GM11168 (cell line): ENCODE measurements around the gene KLK12.

ENCODE experiments used
- in situ Hi-C: fragments of 300-500 bp; cut with MboI; formaldehyde crosslinking; loops from one replicate; pipeline ENCODE4 v1.12.0; 2022; ENCODE audit warnings: low sequenced_read_pairs; ENCODE audit not compliant: unreplicated experiment

KLK12 gene

DNA sequence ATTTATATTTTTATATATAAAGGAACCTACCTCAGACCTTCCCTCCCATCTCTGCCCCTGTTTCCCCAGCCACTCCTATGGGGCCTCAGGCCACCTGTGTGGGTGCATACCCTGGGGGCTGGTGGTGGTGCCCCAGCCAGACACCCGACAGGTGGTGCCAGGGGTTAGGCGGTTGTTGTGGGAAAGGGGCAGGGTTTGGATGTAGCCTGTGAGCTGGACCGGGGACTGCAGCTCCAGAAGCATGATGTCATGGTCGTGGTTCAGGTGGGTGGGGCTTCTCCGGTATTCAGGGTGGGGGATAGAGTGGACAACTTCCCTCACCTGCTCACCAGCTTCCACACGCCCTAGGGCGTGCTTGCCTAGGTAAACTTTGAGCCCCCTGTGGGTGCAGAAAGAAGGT is 24.9 kb upstream of the KLK12 start:
- in situ Hi-C loops: no loop called here

DNA sequence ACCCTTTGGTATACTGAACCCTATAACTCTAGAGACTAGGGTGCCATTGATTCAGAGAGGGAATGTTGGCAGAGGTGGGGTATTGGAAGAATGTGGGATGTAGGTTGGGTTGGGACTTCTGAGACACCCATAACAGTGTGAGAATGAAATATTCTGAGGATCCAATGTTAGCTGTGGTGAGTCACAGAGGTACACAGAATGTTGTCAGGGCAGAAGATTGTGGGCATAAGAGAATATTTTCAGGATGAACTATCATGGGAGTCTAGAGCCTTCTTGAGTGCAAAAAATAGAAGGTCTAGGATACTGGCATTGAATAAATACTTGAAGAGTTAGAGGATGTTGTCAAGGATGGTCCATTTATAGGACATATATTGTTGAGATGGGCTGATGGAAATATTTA is 21.1 kb upstream of the KLK12 start:
- in situ Hi-C loops: no loop called here

DNA sequence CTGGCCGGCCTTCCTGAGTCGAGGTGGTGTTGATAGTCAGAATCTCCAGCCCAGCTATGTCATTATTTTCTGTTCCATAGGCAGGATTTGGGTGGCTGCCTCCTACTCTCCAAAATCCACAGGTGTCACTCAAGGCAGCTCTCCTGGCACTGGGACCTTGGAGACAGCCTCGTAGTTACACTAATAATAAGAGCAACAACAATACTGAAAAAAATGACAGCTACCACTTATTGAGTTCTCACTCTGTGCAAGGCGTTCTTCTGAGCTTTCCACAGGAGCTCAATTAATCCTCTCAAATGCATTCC is 12.2 kb upstream of the KLK12 start:
- in situ Hi-C loops: no loop called here

DNA sequence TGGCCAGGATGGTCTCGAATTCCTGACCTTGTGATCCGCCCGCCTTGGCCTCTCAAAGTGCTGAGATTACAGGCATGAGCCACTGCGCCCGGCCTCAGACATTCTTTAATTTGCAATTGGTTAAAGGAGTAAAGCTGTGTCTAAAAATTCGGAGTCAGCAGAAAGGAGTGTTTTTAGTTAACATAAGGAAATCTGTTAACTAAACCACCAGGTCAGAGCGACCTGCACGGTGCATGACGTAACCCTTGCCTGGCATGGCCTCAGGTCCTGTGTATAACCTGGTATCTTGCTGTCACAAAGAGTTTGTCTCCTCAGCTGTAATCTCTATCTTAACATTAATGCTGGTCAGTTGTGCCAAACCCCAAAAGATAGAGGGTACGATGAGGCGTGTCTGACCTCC is 9.5 kb upstream of the KLK12 start:
- in situ Hi-C loops: no loop called here

DNA sequence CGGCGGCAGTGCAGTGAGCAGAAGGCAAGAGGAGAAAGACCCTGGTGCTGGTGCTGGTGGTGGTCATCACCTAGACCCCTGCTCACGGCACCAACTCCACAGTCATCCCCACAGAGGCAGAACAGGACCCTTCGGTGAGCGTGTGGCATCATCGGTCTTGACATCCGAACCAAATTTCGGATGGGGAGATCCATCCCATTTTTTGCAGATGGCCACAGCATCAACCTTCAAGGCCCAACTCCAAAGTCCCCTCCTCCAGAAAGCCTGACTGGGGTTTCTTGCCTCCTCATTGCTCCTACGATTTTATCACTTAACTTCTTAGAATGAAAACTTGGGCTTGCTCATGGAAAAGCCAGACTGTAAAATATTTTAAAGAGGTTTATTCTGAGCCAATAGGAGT is 8.7 kb upstream of the KLK12 start:
- in situ Hi-C loops: no loop called here

DNA sequence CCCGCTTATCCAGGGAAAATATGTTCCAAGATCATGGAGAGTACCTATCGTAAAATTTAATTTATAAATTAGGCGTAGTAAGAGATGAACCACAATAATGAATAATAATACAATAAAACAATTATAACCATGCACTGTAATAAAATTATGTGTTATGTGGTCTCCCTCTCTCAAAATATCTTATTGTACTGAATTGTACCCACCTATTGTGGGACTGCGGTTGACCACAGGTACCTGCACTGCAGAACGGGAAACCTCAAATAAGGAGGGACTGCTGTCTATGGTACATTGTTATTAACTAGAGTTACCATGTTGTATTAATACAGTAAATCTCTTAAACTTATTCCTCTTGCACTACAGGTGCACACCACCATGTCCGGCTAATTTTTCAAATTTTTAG is 5.3 kb upstream of the KLK12 start:
- in situ Hi-C loops: no loop called here

DNA sequence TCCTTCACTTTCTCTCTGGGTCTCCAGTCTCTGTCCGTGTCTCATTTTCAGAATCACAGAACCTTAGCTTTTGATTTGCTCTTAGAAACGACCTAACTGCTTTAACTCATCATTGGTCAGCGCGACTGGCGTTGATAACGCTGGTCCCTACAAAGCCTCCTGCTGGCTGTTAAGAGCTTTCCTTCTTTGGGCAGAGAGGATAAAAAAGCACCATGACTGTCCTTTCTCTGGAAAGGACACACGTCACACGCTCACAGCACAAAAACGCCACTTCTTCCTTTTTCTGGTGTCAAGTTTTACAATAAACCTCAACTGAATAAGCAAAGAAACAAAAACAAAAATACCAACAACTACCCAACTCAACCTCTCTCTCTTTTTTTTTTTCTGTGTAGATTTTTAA is 1.7 kb upstream of the KLK12 start:
- in situ Hi-C loops: no loop called here

DNA sequence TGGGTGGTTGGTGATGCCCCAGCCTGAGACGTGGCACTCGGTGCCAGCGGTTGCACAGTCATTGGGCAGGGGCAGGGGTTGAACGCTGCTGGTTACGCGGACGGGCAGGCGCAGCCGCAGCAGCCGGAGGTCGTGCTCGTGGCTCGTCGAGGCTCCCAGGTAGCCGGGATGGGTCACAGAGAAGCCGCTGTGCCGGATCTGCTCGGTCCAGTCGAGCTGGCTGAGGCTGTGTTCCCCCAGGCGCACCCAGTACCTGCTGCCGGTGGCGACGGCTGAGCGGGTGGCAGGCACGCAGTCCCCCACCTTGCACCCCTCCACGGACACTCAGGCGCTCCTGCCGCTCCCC is 2.9 kb downstream of the KLK12 start:
- in situ Hi-C loops: no loop called here

DNA sequence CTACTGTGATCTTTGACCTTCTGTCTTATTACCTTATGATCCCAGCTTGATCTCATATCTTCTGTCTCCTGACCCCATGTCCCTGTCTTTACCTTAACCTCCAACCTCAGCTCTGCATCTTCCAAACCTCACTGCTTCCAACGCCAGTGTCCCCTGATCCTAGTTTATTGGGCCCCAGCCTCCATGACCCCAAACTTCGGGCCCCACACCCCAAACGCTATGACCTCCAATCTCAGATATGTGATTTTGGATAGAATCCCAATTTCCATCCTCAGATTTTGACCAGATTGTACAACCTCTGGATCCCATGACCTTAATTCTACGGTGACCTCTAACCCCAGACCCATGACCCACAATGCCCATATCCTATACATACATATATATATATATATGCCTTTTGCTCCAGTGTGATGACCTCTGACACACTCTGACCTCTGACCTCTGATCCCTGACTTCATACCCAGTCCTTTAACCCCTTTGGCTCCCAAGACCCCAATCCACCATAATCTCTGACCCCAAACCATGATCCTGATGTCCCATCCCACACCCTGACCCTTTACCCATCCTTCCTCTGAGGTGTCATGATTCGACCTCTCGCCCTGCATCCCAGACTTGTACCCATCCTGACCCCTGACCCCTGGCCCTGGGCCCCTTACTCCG is 3.5 kb downstream of the KLK12 start:
- in situ Hi-C loops: no loop called here

DNA sequence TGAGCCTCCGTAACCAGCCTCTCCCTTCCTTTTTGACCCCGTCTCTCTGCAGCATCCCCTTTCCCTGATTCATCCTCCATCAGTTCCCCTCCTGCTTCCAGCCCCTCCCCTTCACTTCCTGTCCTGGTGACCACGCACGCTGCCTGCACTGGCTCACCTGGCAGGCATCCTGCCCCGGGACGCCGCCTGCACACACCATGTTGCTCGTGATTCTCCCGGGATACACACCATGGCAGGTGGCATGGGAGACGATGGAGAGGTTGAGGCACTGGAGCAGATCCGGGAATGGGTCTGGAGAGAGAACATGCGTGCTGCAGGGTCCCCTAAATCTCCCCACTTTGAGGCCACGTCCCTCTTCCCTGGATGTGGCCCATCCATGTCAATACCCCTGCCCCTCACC is 4.2 kb downstream of the KLK12 start:
- in situ Hi-C loops: no loop called here

DNA sequence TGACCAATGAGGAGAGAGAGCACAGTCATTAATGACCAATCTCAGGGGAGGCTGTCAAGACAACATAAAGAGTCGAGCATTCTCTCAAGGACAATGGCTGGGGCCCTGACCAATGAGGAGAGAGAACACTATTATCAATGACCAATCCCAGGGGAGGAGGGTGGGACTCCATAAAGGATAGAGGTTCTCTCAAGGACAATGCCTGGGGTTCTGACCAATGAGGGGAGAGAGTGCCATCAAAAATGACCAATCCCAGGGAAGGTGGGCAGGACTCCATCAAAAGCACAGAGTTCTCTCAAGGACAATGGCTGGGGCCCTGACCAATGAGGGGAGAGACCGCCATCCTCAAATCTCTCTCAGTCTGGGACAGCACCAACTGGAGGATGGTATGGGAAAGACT is 5.1 kb downstream of the KLK12 start:
- in situ Hi-C loops: no loop called here

DNA sequence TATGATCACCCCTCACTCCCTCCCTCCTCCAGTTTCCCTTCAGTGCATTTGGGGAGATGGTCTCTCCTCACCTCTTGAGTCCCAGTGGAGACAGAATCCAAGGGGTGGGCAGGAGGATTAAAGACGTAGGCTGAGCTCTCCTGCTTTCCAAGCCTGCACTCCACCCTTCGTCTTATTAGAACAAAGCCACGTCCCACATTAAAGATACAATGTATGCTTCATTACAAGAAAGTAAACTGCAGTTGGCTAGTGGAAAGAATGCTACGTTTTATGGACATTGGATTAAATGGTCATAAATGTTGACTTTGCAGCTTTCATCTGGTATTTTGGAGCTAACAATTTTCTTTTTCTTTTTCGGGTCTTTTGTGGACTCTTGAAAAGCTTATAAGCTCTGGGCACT is 6.9 kb downstream of the KLK12 start:
- in situ Hi-C loops: no loop called here

DNA sequence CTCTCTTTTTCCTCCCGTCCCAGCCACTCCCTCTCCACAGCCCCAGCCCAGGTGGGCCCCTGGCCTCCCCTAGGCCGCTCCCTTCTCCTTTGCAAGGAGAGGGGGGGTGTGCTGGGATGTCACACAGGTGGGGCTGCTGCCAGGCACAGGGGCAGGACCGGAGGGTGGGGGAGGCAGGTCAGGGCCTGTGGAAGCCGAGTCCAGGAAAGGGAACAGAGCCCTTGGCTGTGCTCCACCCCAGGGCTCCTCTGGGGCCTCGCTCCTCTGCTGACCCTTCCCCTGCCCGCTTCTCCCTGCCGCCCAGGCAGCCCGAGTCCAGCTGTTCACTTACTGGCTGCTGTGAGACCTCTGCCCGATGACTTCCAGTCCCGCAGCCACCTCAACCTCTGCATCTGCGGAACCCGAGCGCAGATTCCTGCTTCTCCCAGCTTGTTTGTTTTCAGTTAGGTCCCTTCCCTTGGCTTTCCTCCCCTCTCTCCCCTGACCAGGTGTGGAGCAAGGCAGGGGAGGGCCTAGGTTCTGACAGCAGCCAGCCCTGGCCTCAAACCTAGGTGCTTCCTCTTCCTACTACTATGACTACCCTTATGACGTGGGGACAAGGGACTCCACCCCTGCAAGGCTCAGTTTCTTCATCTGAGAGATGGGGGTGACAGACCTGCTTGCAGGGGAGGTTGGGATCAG is 7.5 kb downstream of the KLK12 start:
- in situ Hi-C loops: no loop called here

DNA sequence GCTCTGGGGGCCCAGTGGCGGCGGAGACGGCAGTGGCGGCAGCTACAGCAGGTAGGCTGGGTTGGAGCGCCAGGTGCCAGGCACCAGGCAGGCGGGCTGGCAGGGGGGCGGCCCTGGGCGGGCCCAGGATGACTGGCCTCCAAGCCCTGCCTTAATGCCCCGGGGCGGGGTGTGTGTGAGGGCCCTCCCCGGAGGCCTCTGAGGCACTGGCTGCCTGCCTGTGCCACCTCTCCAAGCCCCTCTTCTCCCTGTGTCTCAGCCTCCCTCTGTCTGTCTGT is 8.3 kb downstream of the KLK12 start, which contains the start of gene KLK11:
TSS of gene KLK11 (minus strand) at position 63 of the 278 bp plus-strand sequence. CDS start 985 bp downstream, outside the sequence.
- in situ Hi-C loops: no loop called here

DNA sequence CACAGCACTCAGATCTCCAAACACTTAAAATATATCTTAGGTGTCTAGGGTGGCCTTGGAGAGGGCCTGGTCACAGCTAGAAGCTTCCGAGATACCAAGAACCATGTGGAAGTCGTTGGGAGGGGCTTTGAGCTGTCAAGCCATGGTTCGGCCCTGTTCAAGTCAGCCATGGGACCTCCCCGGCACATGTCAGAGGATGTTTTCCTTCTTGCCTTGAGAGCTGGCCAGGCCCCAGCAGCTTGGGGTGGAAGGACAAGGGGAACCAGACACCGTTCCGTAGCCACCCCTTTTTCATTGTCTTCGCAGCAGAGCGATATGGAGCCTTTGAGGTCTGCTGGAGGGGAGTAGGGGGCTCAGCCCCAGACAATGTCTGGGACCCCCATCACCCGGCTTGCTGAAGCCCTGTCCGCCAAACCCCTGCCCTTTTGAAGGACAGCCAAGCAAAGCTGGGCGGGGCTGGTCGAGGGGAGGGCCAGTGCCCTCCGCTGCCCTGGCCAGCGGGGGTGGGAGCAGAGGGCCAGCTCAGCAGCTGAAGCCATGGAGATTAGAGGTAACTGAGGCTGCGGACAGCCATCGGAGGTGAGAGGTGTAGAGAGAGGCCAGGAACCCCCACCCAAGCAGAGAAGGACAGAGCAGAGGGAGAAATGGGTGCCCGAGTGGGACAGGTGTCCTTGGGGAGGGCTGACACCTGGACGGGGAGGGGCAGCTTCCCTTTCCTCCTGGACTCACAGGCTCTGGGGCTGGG is 8.8 kb downstream of the KLK12 start:
- in situ Hi-C loops: no loop called here

DNA sequence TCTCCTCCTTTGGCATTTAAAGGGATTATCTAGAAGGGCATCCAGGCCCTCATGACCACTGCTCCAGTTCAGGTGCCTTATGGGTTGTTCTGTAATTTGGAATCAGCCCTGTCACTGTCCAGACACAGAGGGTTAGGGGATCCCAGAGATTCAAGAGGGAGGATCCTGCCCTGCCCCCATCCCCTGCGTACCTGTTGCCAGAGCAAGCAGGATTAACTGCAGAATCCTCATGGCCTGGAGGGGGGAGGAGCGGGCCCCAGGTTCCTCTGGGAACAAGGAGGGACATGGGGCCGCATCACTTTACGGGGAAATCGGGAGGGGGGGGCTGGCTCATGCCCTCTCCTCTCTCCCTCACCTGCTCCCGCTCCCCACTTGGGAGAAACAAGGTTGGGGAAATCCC is 9.4 kb downstream of the KLK12 start:
- in situ Hi-C loops: no loop called here

DNA sequence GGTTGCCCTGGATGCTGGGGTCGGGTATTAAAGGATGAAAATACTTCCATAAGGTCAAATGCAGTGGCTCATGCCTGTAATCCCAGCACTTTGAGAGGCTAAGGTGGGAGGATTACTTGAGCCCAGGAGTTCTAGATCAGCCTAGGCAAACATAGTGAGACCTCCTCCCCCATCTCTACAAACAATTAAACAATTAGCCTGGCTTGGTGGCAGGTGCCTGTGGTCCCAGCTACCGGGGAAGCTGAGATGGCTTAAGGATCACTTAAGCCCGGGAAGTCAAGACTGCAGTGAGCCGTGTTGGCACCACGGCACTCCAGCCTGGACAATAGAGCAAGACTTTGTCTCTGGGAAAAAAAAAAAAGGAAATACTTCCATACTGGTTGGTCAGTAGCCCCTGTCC is 9.9 kb downstream of the KLK12 start:
- in situ Hi-C loops: no loop called here

DNA sequence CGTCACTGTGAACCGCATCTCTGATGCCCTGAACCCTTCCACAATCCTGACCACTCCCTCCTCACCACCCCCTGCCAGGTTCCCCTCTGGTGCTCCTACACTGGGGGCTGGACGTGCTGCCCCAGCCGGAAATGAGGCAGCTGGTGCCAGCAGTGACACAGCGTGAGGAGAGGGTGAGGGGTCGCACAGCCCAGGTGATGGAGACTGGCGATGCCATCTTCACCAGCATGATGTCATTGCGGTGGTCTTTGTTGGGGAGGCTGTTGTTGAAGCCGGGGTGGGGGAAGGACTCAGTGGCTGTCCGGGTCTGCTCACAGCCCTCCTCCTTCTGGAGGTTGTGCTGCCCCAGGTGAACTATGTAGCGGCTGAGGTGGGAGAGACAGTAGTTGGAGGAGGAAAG is 10.9 kb downstream of the KLK12 start:
- in situ Hi-C loops: no loop called here

DNA sequence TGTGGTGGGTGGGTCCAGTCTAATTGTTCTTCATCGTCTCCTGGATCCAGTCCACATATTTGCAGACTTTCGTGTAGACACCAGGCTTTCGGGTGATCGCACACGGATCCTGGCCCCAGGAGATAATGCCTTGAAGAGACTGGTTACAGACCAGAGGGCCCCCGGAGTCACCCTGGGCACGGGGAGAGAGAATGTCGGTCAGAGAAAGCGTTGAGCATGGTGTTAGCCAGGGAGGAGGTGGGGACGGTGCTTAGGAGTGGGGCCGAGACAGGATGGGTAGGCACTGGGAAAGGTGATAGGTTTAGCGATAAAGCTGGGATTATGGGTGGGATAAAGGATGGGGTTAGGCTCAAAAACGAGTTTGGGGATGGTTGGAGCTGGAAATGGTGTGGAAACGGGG is 12.3 kb downstream of the KLK12 start:
- in situ Hi-C loops: no loop called here

DNA sequence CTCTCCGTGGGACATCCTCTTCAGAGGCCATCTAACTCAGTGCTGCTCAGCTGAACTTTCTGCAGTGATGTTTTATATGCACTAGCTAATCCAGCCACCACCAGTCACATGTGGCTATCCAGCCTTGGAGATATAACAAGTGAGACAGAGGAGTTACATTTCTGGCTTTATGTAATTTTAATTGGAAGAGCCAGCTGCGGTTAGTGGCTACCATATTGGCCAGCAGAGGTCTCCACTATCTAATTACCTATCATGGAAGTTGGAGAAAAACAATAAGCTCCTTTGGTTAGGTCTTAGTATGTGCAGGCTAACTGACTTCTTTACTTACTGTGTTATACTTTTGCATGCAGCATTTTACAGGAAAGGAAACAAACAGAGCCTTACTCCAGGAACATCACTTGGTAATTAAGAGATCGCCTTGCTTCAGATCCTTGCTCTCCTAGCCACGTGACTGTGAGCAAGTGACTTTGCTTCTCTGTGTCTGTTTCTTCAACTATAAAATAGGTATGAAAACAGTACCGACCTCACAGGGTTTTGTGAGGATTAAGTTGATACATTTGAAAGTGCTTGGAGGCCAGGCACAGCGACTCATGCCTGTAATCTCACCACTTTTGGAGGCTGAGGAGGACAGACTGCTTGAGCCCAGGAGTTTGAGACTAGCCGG is 13.7 kb downstream of the KLK12 start:
- in situ Hi-C loops: no loop called here

DNA sequence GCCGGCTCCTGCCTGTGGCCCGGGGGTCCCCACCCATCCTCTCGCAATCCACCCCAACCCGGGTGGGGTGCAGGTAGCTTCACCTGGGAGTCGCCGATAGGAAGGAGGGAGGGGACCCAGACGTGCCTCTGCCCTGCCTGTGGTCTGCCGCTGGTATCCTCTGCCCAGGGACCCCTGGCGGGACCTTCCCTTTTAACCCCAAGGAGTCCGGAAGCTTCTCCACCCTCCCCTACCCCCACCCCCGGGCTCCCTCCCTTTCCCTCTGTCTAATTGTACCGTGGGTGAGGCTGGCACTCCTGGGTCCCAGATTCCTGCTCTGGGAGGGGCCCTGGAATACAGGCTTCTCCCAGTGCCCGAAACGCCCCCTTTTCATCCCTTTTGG is 15.3 kb downstream of the KLK12 start, which contains the start of gene KLK10:
TSS of gene KLK10 (minus strand) at position 166 of the 382 bp plus-strand sequence. CDS start 579 bp downstream, outside the sequence.
- in situ Hi-C loops: no loop called here
